H1 (cell line): ENCODE measurements around the gene OGFOD2. TPM values are rescaled to one million over a fixed set of nuclear protein-coding genes. Genes with fewer than 3 reads are reported as not detected.

Experiments used
- CHD7 ChIP-seq: fragments of 300-600 bp; sonication (generic); IDR thresholded peaks from 2 replicates; pipeline ENCODE4 v1.7.1; 2012; ENCODE audit warnings: low read length, moderate library complexity, mild to moderate bottlenecking, inconsistent platforms; ENCODE audit not compliant: insufficient replicate concordance
- EGR1 ChIP-seq: IDR thresholded peaks from 2 replicates; pipeline ENCODE4 v1.6.1; 2011; ENCODE audit warnings: low read depth, low read length, borderline replicate concordance
- EP300 ChIP-seq, 2 experiments: IDR thresholded peaks; 1 replicate in 1 of 2; 2 replicates in 1 of 2; pipeline ENCODE4 v1.6.1; 2011 to 2012; ENCODE audit warnings: low read depth in 2 of 2, low read length in 2 of 2, mild to moderate bottlenecking in 2 of 2, borderline replicate concordance in 1 of 2, inconsistent platforms in 1 of 2, moderate library complexity in 1 of 2
- FOSL1 ChIP-seq: IDR thresholded peaks from 2 replicates; pipeline ENCODE4 v1.6.1; 2011; ENCODE audit warnings: mild to moderate bottlenecking, low read depth, low read length, moderate library complexity; ENCODE audit not compliant: insufficient read depth
- KDM1A ChIP-seq: fragments of 200-600, 300-600 bp; sonication (generic); IDR thresholded peaks from 2 replicates; pipeline ENCODE4 v1.7.1; 2016; ENCODE audit warnings: mild to moderate bottlenecking, low read length, borderline replicate concordance
- KDM4A ChIP-seq: IDR thresholded peaks from one replicate; pipeline ENCODE4 v1.7.1; 2012; ENCODE audit warnings: low read depth, mild to moderate bottlenecking, moderate library complexity, low read length, inconsistent platforms; ENCODE audit not compliant: severe bottlenecking
- PHF8 ChIP-seq: fragments of 200-600 bp; sonication (generic); conservative IDR thresholded peaks from 2 replicates; pipeline ENCODE4 v1.7.1; 2012; ENCODE audit warnings: low read depth, mild to moderate bottlenecking, inconsistent platforms, low read length, moderate library complexity
- SIRT6 ChIP-seq: IDR thresholded peaks from one replicate; pipeline ENCODE4 v1.7.1; 2012; ENCODE audit warnings: low read length, inconsistent platforms
- SUZ12 ChIP-seq: fragments of 200-600 bp; sonication (generic); IDR thresholded peaks from 2 replicates; pipeline ENCODE4 v1.6.1; 2012; ENCODE audit warnings: mild to moderate bottlenecking, inconsistent platforms, low read length, moderate library complexity, mixed read lengths
- polyA plus RNA-seq, 7 experiments: library from polyadenylated mRNA; depleted of rRNA in 3 of 7; stranded (reverse) in 5 of 7; unstranded in 2 of 7; fragments of >200 nt in 5 of 7; fragments of 200-250 nt in 2 of 7; gene quantifications; 1 replicate in 5 of 7; 2 replicates in 1 of 7; 4 replicates in 1 of 7; pipeline versions ENCODE4 v1.2.1 to v1.2.3, GENCODE V29; 2011 to 2013; ENCODE audit warnings: missing spikeins in 2 of 7, mixed read lengths in 2 of 7
- total RNA-seq: library from RNA; stranded (reverse); fragmentation: NEBNext Ultra II Directional; extraction: Animal tissue kit (Norgen Biotek cat#: 25700); gene quantifications from 2 replicates; pipeline ENCODE4 v1.2.1, GENCODE V29; 2021

OGFOD2 gene
- total and polyA plus RNA-seq, 2 of the 8 experiments (the other 6 are each of a cell fraction or from before 2014, with no cell fraction given), result 17.3 to 20.3 TPM

GRCh38 chr12:122980183-122981035 lies 5.4 kb downstream of the OGFOD2 start, which contains the start of gene ARL6IP4 (continued):
- TF ChIP-seq CHD7 (no peak), FOSL1 (no peak), KDM1A (no peak), SUZ12 (no peak), EP300 (IDR thresholded peaks at IDR 0.05; ENCODE audit: borderline replicate concordance in 1 of 2, low read depth in 2 of 2, low read length in 2 of 2) (no peak), PHF8 (peak; percentile 80), EGR1 (0 out of 2 replicates have a peak, but pooled peaks have one; percentile 21), KDM4A (peak; percentile 82), SIRT6 (no peak)
